ENCODE measurements around the gene AACS. TPM values are rescaled to one million over a fixed set of nuclear protein-coding genes. Genes with fewer than 3 reads are reported as not detected.

AACS gene
- total and polyA plus RNA-seq, 2 of the 8 experiments (the other 6 are each of a cell fraction or from before 2014, with no cell fraction given) = 51.9 to 52.4 TPM

DNA sequence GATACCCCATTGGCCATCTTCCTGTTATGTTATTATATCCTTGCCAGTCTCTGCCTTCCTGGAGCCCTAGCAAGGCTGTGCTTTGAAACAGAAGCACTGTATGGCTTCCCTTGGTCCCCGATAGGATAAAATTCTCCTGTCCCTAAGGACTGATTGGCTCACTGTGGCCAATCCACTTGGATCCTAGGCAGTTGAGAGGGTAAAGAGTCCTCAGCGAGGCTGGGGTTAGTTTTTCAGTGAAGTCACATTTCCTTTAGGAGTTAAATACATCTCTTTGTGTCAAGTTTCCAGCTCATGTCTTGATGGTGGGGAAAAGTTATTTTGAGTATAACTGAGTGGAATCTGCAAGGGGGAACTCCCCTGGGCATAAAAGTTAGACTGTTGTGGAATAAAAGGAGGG, 7.3 kb downstream of the AACS start:
- no peak overlapping the region for H2BK12ac ChIP-seq (ENCODE audit: low read depth, low read length)
- no peak overlapping the region for H2BK120ac ChIP-seq (replicated peaks; ENCODE audit: low read depth, low read length)
- H4K5ac ChIP-seq (ENCODE audit: insufficient read length, low read depth, low read length) = no peak overlapping the region
- no peak overlapping the region for H2BK15ac ChIP-seq (ENCODE audit: low read length)
- no peak overlapping the region for H2BK20ac ChIP-seq (ENCODE audit: low read length)
- no peak overlapping the region for H3K4ac ChIP-seq (replicated peaks; ENCODE audit: insufficient read length, low read depth, low read length)
- no peak overlapping the region for H3K18ac ChIP-seq (ENCODE audit: extremely low read depth, low read length)
- H3K27ac ChIP-seq (ENCODE audit: low read depth, low read length) = no peak overlapping the region; the same call in 1 of the 2 replicates
- no peak for DNase-seq (ENCODE audit: low read depth in 1 of 2, low spot score in 2 of 2)
- no peak overlapping the region for H3K9ac ChIP-seq (replicated peaks in 1 of 4; ENCODE audit: extremely low read depth in 1 of 4, low read depth in 3 of 4, low read length in 3 of 4)
- ChIA-PET CTCF (ENCODE audit: partially characterized antibody) (interaction anchor here (1.0 kb wide), 1 partner anchor 132 kb away, joined by 3 read pairs; no protein-coding TSS in a partner anchor), POLR2A (ENCODE audit: partially characterized antibody) (no interaction called here)
- no peak overlapping the region for H3K4me3 ChIP-seq (ENCODE audit: extremely low read depth in 1 of 4, insufficient read depth in 2 of 4, low read depth in 3 of 4, low read length in 4 of 4)
- H4K8ac ChIP-seq (ENCODE audit: extremely low read depth, insufficient read depth, low read length) = no peak overlapping the region
- H3K79me1 ChIP-seq (ENCODE audit: low read depth, low read length) = peaks cover 18% of the 10 kb centered on the region
- FAIRE-seq = no peak
- H4K91ac ChIP-seq (replicated peaks; ENCODE audit: insufficient read length, low read length) = no peak overlapping the region
- peaks cover 0 to 4% (median 2%) of the 10 kb centered on the region in 4 experiments; a peak in 2 of 7 replicates for H3K4me1 ChIP-seq (replicated peaks in 1 of 4; ENCODE audit: control insufficient read depth in 3 of 4, insufficient read depth in 4 of 4, low read length in 3 of 4)
- H3K23me2 ChIP-seq (ENCODE audit: low read depth, low read length) = no peaks in the 10 kb centered on the region
- H3K14ac ChIP-seq (ENCODE audit: insufficient read length) = no peak overlapping the region
- WGBS, 2 experiments (ENCODE audit: extremely low coverage in 1 of 2, insufficient coverage in 1 of 2, insufficient read length in 1 of 2, insufficient replicate concordance in 2 of 2, low coverage in 1 of 2, low lambda C conversion rate in 2 of 2, missing lambda C conversion rate in 1 of 2) = 94% methylated on average over 2 of the region's 2 CpGs; no CpG with 5 or more reads in 1 of the 2 experiments
- H4K20me1 ChIP-seq (replicated peaks in 1 of 2; ENCODE audit: control insufficient read depth in 1 of 2, insufficient read depth in 2 of 2, low read length in 2 of 2) = peaks cover 16 to 22% of the 10 kb centered on the region in 2 experiments
- no peak overlapping the region for H3K23ac ChIP-seq (ENCODE audit: insufficient read length)
- H3K4me2 ChIP-seq (ENCODE audit: insufficient read depth in 1 of 2, low read depth in 2 of 2, low read length in 2 of 2) = no peak overlapping the region
- H3K36me3 ChIP-seq (ENCODE audit: control insufficient read depth in 2 of 4, insufficient read depth in 4 of 4, low read length in 3 of 4) = peaks cover 8 to 21% (median 12%) of the 10 kb centered on the region in 4 experiments
- H2AK5ac ChIP-seq (ENCODE audit: low read depth, low read length) = no peak overlapping the region
- H3K9me3 ChIP-seq (ENCODE audit: insufficient read depth in 2 of 2, low read depth in 1 of 2, low read length in 1 of 2) = no peaks in the 10 kb centered on the region
- H3K79me2 ChIP-seq (ENCODE audit: control insufficient read depth in 1 of 2, insufficient read depth in 2 of 2, low read length in 2 of 2) = peaks cover 3 to 50% of the 10 kb centered on the region in 2 experiments; a peak in 3 of 4 replicates
- H2AFZ ChIP-seq (ENCODE audit: low read length) = no peak overlapping the region
- H3K56ac ChIP-seq (replicated peaks; ENCODE audit: insufficient read length, low read depth, low read length) = no peak overlapping the region
- no peaks in the 10 kb centered on the region for H3K27me3 ChIP-seq (replicated peaks in 1 of 4; ENCODE audit: control insufficient read depth in 3 of 4, extremely low read depth in 1 of 4, insufficient read depth in 3 of 4, low read length in 3 of 4)
- H2BK5ac ChIP-seq (ENCODE audit: low read depth, low read length) = no peak overlapping the region

All from H1 (cell line).